ENCODE data around the gene GLCE.

The GLCE gene

DNA sequence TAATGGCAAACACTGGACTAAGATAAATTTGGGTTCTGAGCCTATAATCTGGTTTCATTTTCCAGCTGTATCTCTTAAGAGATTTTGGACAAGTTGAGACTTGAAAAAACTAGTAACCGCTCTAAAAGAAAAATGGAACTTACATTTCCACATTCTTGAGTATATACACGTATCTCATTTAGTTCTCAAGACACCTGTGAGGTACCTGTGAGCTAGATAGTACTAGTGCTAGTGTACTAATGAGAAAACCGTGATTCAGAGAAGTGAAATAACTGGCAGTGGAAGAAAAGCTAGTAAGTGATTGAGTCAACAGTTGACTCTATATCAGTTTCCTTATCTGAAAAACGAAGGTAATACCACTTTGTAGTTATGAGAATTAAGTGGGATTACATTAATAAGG lies 76.1 kb downstream of the GLCE start:
- no peaks in the 10 kb centered on the region for H3K9me3 ChIP-seq (ENCODE audit: control insufficient read depth in 1 of 2, low read length in 2 of 2)
- H3K4me1 ChIP-seq (ENCODE audit: control insufficient read depth in 1 of 2, insufficient read depth in 2 of 2, low read length in 2 of 2) = peaks cover 0 to 4% of the 10 kb centered on the region in 2 donors
- no peak overlapping the region for H3K9ac ChIP-seq (ENCODE audit: low read depth in 1 of 2, low read length in 2 of 2)
- no peaks in the 10 kb centered on the region for H3K27me3 ChIP-seq (ENCODE audit: control insufficient read depth in 1 of 2, insufficient read depth in 2 of 2, low read length in 2 of 2)
- H3K36me3 ChIP-seq (ENCODE audit: control insufficient read depth in 1 of 2, insufficient read depth in 2 of 2, low read length in 2 of 2) = no peaks in the 10 kb centered on the region
- no peak overlapping the region for H3K4me3 ChIP-seq (ENCODE audit: low read depth in 1 of 2, low read length in 2 of 2)
- no peak overlapping the region for H3K27ac ChIP-seq (ENCODE audit: low read depth, low read length)

DNA sequence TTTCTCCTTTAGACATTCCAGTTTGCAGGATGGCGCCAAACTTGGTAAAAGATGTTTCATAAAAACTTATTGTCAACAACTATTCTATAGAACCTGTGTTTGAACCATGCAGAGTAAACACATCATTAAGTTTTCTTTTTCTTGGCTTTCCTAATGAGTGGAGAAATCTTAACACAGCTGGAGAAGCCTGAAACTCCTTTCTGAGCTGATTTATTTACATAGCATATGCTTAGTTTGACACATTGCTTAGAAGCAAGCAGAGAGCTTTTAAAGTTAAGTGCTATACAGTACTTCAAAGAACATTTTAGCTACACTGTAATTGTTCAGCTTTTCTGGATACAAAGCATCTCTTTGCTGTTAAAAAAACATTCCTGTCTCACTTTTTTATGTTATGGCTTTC lies 77.3 kb downstream of the GLCE start:
- Histone ChIP-seq H3K4me3 (ENCODE audit: low read depth in 1 of 2, low read length in 2 of 2) (no peak overlapping the region), H3K4me1 (ENCODE audit: control insufficient read depth in 1 of 2, insufficient read depth in 2 of 2, low read length in 2 of 2) (peaks cover 0 to 4% of the 10 kb centered on the region in 2 donors), H3K27me3 (ENCODE audit: control insufficient read depth in 1 of 2, insufficient read depth in 2 of 2, low read length in 2 of 2) (no peaks in the 10 kb centered on the region), H3K9ac (ENCODE audit: low read depth in 1 of 2, low read length in 2 of 2) (no peak overlapping the region), H3K27ac (ENCODE audit: low read depth, low read length) (no peak overlapping the region), H3K36me3 (ENCODE audit: control insufficient read depth in 1 of 2, insufficient read depth in 2 of 2, low read length in 2 of 2) (no peaks in the 10 kb centered on the region), H3K9me3 (ENCODE audit: control insufficient read depth in 1 of 2, low read length in 2 of 2) (no peaks in the 10 kb centered on the region)

DNA sequence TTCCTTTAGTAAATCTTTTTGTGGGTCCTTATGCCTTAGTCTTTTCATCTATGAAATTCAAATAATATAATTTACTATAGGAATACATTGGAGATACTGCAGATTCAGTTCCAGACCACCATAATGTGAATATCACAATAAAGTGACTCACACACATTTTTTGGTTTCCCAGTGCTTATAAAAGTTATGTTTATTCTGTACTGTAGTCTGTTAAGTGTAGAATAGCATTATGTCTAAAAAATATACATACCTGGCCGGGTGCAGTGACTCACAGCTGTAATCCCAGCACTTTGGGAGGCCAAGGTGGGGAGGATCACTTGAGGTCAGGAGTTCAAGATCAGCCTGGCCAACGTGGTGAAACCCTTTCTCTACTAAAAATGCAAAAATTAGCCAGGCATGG lies 84.4 kb downstream of the GLCE start:
- Histone ChIP-seq H3K27ac (ENCODE audit: low read depth, low read length) (no peak overlapping the region), H3K9ac (ENCODE audit: low read depth in 1 of 2, low read length in 2 of 2) (no peak overlapping the region), H3K4me1 (ENCODE audit: control insufficient read depth in 1 of 2, insufficient read depth in 2 of 2, low read length in 2 of 2) (no peaks in the 10 kb centered on the region), H3K9me3 (ENCODE audit: control insufficient read depth in 1 of 2, low read length in 2 of 2) (no peaks in the 10 kb centered on the region), H3K4me3 (ENCODE audit: low read depth in 1 of 2, low read length in 2 of 2) (no peak overlapping the region), H3K27me3 (ENCODE audit: control insufficient read depth in 1 of 2, insufficient read depth in 2 of 2, low read length in 2 of 2) (no peaks in the 10 kb centered on the region), H3K36me3 (ENCODE audit: control insufficient read depth in 1 of 2, insufficient read depth in 2 of 2, low read length in 2 of 2) (no peaks in the 10 kb centered on the region)

DNA sequence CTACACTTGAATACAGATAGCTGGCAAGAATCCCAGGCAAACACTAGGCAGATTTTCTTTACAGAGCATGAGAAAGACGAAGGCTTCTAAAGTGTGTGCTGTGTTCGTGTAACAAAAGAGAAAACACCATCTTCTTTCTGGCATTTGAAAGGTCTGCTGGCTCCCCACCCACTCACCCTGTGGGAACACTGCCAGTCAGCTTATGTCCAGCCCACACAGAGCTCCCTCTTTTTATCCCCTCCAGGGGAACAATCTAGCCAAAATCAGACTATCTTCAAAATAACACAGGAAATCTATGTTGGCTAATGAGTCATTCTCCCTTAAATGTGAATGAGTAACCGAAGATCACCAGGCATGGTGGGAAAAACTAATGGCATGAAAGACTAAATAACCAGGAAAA lies 92.7 kb downstream of the GLCE start:
- Histone ChIP-seq H3K4me3 (ENCODE audit: low read depth in 1 of 2, low read length in 2 of 2) (no peak overlapping the region), H3K9ac (ENCODE audit: low read depth in 1 of 2, low read length in 2 of 2) (no peak overlapping the region), H3K36me3 (ENCODE audit: control insufficient read depth in 1 of 2, insufficient read depth in 2 of 2, low read length in 2 of 2) (peaks cover 0 to 6% of the 10 kb centered on the region in 2 donors), H3K4me1 (ENCODE audit: control insufficient read depth in 1 of 2, insufficient read depth in 2 of 2, low read length in 2 of 2) (no peaks in the 10 kb centered on the region), H3K27me3 (ENCODE audit: control insufficient read depth in 1 of 2, insufficient read depth in 2 of 2, low read length in 2 of 2) (no peaks in the 10 kb centered on the region), H3K27ac (ENCODE audit: low read depth, low read length) (no peak overlapping the region), H3K9me3 (ENCODE audit: control insufficient read depth in 1 of 2, low read length in 2 of 2) (no peaks in the 10 kb centered on the region)

DNA sequence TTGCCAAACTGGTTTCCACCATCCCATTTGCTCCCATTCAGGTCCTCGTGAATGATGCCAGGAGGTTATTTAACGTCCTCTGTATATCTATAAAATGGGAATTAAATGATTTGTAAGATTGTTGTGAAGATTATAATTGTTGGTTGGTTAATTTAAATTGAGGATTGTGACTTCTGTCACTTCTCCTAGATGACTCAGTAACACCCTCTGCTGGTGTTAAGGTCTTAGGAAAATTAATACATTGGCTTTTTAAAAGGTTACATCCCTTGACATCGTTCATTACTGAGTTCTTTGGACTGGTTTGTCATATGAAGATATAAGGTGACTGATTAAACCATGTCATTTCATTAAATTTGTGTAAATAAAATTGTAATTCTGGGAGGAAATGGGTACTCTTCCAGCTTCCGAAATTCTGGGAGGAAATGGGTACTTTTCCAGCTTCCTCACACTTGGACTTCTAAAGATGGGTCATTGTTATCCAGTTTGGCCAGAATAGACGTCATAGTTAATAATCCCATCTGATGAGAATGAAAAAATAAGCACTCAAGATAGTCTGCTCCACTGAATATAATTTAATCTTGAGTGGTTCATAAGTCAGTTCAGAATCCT lies 105.0 kb downstream of the GLCE start:
- Histone ChIP-seq H3K4me1 (ENCODE audit: control insufficient read depth in 1 of 2, insufficient read depth in 2 of 2, low read length in 2 of 2) (no peaks in the 10 kb centered on the region), H3K4me3 (ENCODE audit: low read depth in 1 of 2, low read length in 2 of 2) (no peak overlapping the region), H3K9ac (ENCODE audit: low read depth in 1 of 2, low read length in 2 of 2) (no peak overlapping the region), H3K9me3 (ENCODE audit: control insufficient read depth in 1 of 2, low read length in 2 of 2) (no peaks in the 10 kb centered on the region), H3K27me3 (ENCODE audit: control insufficient read depth in 1 of 2, insufficient read depth in 2 of 2, low read length in 2 of 2) (no peaks in the 10 kb centered on the region), H3K27ac (ENCODE audit: low read depth, low read length) (no peak overlapping the region), H3K36me3 (ENCODE audit: control insufficient read depth in 1 of 2, insufficient read depth in 2 of 2, low read length in 2 of 2) (peaks cover 16 to 21% of the 10 kb centered on the region in 2 donors)

DNA sequence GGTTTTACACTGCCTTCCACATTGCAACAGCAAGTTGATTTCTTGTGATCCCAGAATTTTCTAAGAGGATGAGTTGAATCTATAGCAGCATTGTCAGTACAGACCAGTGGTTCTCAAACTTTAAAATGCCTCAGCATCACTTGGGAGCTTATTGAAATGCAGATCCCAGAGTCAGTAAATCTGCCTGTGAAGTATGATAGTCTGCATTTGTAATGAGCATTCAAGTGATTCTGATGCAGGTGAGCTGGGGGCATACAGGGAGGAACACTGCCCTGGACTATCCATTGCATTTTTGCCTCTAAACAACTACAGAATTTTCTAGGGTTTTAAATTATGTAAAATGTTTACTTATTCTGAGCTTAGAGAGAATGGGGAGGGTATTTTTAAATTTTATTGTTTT lies 110.8 kb downstream of the GLCE start:
- Histone ChIP-seq H3K36me3 (ENCODE audit: control insufficient read depth in 1 of 2, insufficient read depth in 2 of 2, low read length in 2 of 2) (peaks cover 11 to 13% of the 10 kb centered on the region in 2 donors), H3K4me3 (ENCODE audit: low read depth in 1 of 2, low read length in 2 of 2) (no peak overlapping the region), H3K27ac (ENCODE audit: low read depth, low read length) (no peak overlapping the region), H3K9ac (ENCODE audit: low read depth in 1 of 2, low read length in 2 of 2) (no peak overlapping the region), H3K4me1 (ENCODE audit: control insufficient read depth in 1 of 2, insufficient read depth in 2 of 2, low read length in 2 of 2) (no peaks in the 10 kb centered on the region), H3K27me3 (ENCODE audit: control insufficient read depth in 1 of 2, insufficient read depth in 2 of 2, low read length in 2 of 2) (no peaks in the 10 kb centered on the region), H3K9me3 (ENCODE audit: control insufficient read depth in 1 of 2, low read length in 2 of 2) (no peaks in the 10 kb centered on the region)

DNA sequence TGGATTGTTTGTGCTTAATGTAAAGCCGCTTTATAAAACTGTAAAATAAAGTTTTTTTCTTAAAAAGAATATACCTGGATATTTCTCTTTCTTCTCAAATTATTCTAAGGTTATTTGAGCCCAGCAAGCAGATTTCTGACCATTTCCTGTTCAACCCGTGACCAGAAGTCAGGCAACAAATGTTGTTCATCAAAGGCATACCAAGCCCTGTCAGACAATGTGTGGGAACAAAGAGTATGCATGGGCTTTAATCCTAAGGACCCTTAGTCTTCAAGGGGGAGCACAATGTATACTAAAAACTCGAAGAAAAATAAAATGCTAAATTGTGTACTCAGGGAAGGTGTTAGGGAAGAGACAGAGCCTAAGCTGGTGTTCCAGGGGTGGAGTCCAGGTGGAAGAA lies 111.7 kb downstream of the GLCE start:
- Histone ChIP-seq H3K27ac (ENCODE audit: low read depth, low read length) (no peak overlapping the region), H3K4me3 (ENCODE audit: low read depth in 1 of 2, low read length in 2 of 2) (no peak overlapping the region), H3K4me1 (ENCODE audit: control insufficient read depth in 1 of 2, insufficient read depth in 2 of 2, low read length in 2 of 2) (no peaks in the 10 kb centered on the region), H3K9ac (ENCODE audit: low read depth in 1 of 2, low read length in 2 of 2) (no peak overlapping the region), H3K9me3 (ENCODE audit: control insufficient read depth in 1 of 2, low read length in 2 of 2) (no peaks in the 10 kb centered on the region), H3K27me3 (ENCODE audit: control insufficient read depth in 1 of 2, insufficient read depth in 2 of 2, low read length in 2 of 2) (no peaks in the 10 kb centered on the region), H3K36me3 (ENCODE audit: control insufficient read depth in 1 of 2, insufficient read depth in 2 of 2, low read length in 2 of 2) (peaks cover 11 to 13% of the 10 kb centered on the region in 2 donors)

DNA sequence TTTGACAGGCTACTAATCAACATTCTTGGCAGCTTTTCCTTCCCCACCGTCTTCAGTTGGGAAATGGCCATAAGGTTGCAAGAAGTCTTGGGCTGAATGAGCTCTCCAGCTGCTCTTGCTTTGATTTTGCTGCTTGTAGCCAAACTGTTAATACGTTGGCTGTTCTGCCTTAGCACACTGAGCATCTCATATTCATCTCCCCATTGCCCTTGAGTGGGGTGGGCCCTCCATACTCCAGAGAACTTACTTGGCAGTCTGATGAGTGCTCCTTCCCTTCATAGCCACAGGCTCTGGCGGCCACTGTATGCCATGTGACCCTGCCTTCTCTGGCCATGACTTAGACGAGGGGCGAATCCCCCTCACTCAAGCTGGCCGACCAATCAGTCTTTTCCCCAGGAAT lies 112.5 kb downstream of the GLCE start:
- H3K9ac ChIP-seq (ENCODE audit: low read depth in 1 of 2, low read length in 2 of 2) = no peak overlapping the region
- peaks cover 11 to 13% of the 10 kb centered on the region in 2 donors for H3K36me3 ChIP-seq (ENCODE audit: control insufficient read depth in 1 of 2, insufficient read depth in 2 of 2, low read length in 2 of 2)
- no peak overlapping the region for H3K27ac ChIP-seq (ENCODE audit: low read depth, low read length)
- H3K9me3 ChIP-seq (ENCODE audit: control insufficient read depth in 1 of 2, low read length in 2 of 2) = no peaks in the 10 kb centered on the region
- no peaks in the 10 kb centered on the region for H3K4me1 ChIP-seq (ENCODE audit: control insufficient read depth in 1 of 2, insufficient read depth in 2 of 2, low read length in 2 of 2)
- no peak overlapping the region for H3K4me3 ChIP-seq (ENCODE audit: low read depth in 1 of 2, low read length in 2 of 2)
- no peaks in the 10 kb centered on the region for H3K27me3 ChIP-seq (ENCODE audit: control insufficient read depth in 1 of 2, insufficient read depth in 2 of 2, low read length in 2 of 2)

DNA sequence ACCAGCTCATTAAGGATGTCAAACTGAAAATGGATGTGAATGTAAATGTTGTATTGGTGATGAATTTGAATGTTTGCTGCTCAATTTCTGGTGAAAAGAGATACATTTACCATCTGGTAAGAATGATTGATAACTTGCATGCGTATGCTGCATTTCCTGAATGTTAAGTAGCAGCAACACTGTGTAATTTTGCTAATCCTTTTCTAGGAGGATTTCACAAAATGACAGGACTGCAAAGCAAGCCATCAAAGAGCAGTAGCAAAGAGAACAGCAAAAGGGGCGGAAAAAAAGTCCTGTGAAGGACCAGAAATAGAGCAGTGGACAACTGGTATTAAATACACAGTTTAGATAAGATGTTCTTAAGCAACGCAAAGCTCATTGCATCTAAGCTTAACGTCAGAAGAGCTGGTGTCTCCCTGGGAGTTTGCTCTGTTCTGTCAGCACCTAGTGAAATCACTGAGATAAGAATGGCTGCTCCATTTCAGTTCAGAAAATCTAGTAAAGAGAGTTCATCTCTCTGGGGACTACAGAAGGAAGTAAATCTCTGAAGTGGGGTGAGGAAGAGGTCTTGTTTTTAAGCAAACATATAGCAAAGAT lies 114.7 kb downstream of the GLCE start:
- Histone ChIP-seq H3K4me1 (ENCODE audit: control insufficient read depth in 1 of 2, insufficient read depth in 2 of 2, low read length in 2 of 2) (no peaks in the 10 kb centered on the region), H3K27ac (ENCODE audit: low read depth, low read length) (no peak overlapping the region), H3K9ac (ENCODE audit: low read depth in 1 of 2, low read length in 2 of 2) (no peak overlapping the region), H3K9me3 (ENCODE audit: control insufficient read depth in 1 of 2, low read length in 2 of 2) (no peaks in the 10 kb centered on the region), H3K4me3 (ENCODE audit: low read depth in 1 of 2, low read length in 2 of 2) (no peak overlapping the region), H3K36me3 (ENCODE audit: control insufficient read depth in 1 of 2, insufficient read depth in 2 of 2, low read length in 2 of 2) (peaks cover 0 to 2% of the 10 kb centered on the region in 2 donors), H3K27me3 (ENCODE audit: control insufficient read depth in 1 of 2, insufficient read depth in 2 of 2, low read length in 2 of 2) (no peaks in the 10 kb centered on the region)

DNA sequence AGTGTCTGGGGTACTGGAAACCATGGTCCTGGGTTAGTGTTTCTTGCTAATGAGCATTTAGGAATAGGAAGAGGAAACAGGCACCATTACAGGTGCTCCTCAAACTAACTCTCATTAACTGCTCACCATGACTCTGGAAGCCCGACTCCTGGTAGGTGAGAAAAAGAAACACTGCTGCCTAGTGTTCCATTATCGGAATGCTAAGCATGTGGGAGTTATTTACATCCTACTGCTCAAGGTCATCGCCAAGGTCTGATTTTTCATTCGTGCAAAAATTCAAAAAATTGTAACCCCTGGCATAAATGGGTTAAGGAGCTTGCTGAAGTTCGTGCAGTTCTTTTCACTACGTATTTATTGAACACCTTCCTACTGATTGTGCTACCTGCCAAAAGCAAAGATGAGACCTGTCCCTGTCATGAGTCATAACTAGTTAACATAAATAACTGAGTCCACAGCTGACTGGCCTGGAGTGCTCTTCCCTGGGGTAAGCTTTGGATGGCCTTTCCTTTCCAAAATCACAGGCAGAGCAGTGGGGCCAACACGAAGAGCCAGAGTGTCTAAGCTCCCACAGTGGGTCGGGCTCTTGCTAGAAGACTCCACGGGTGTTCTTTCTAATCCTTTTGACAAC lies 115.6 kb downstream of the GLCE start:
- Histone ChIP-seq H3K4me3 (ENCODE audit: low read depth in 1 of 2, low read length in 2 of 2) (no peak overlapping the region), H3K4me1 (ENCODE audit: control insufficient read depth in 1 of 2, insufficient read depth in 2 of 2, low read length in 2 of 2) (no peaks in the 10 kb centered on the region), H3K9me3 (ENCODE audit: control insufficient read depth in 1 of 2, low read length in 2 of 2) (no peaks in the 10 kb centered on the region), H3K27ac (ENCODE audit: low read depth, low read length) (no peak overlapping the region), H3K9ac (ENCODE audit: low read depth in 1 of 2, low read length in 2 of 2) (no peak overlapping the region), H3K27me3 (ENCODE audit: control insufficient read depth in 1 of 2, insufficient read depth in 2 of 2, low read length in 2 of 2) (no peaks in the 10 kb centered on the region), H3K36me3 (ENCODE audit: control insufficient read depth in 1 of 2, insufficient read depth in 2 of 2, low read length in 2 of 2) (no peaks in the 10 kb centered on the region)
